Glutamatergic neuron (in vitro differentiated cells): Measurements from ENCODE around the gene DLX6. TPM values are rescaled to one million over a fixed set of nuclear protein-coding genes. Genes with fewer than 3 reads are reported as not detected.

Experiments used
- DNase-seq: peaks from one replicate; pipeline ENCODE4 v3.0.0; 2022
- H3K27ac Mint-ChIP-seq: one replicate; pipeline ENCODE4 v1.8.0; 2020; ENCODE audit warnings: mild to moderate bottlenecking, mixed read lengths, inconsistent platforms; ENCODE audit not compliant: unreplicated experiment
- H3K27me3 Mint-ChIP-seq: one replicate; pipeline ENCODE4 v1.8.0; 2020; ENCODE audit warnings: mild to moderate bottlenecking, moderate library complexity, mixed read lengths, inconsistent platforms; ENCODE audit not compliant: unreplicated experiment
- H3K36me3 Mint-ChIP-seq: one replicate; pipeline ENCODE4 v1.8.0; 2020; ENCODE audit warnings: mild to moderate bottlenecking, mixed read lengths, inconsistent platforms; ENCODE audit not compliant: unreplicated experiment
- H3K4me1 Mint-ChIP-seq: one replicate; pipeline ENCODE4 v1.8.0; 2020; ENCODE audit warnings: mild to moderate bottlenecking, low read depth, mixed read lengths, inconsistent platforms; ENCODE audit not compliant: unreplicated experiment
- H3K4me3 Mint-ChIP-seq: one replicate; pipeline ENCODE4 v1.8.0; 2020; ENCODE audit warnings: mild to moderate bottlenecking, mixed read lengths, inconsistent platforms; ENCODE audit not compliant: unreplicated experiment
- H3K9me3 Mint-ChIP-seq: one replicate; pipeline ENCODE4 v1.8.0; 2020; ENCODE audit warnings: mild to moderate bottlenecking, moderate library complexity, mixed read lengths, inconsistent platforms; ENCODE audit not compliant: unreplicated experiment
- CTCF ChIP-seq: fragments of 200-600 bp; sonication (generic); IDR thresholded peaks from one replicate; pipeline ENCODE4 v1.5.0; 2021; ENCODE audit not compliant: partially characterized antibody, unreplicated experiment
- total RNA-seq: library from RNA; stranded (reverse); fragmentation: NEBNext Ultra II Directional; extraction: Animal tissue kit (Norgen Biotek cat#: 25700); gene quantifications from one replicate; pipeline ENCODE4 v1.2.1, GENCODE V29; 2021; ENCODE audit not compliant: unreplicated experiment

Gene DLX6
- total RNA-seq, 1 donor from 2014 or later: not detected

- Mint-ChIP-seq H3K36me3 (no peaks in the 10 kb centered on the region), H3K27ac (no peak overlapping the region), H3K9me3 (peaks cover 34% of the 10 kb centered on the region), H3K4me3 (peak overlapping the region; percentile 83), H3K27me3 (peaks cover 71% of the 10 kb centered on the region), H3K4me1 (peaks cover 8% of the 10 kb centered on the region)
- no peak for DNase-seq
- no peak for TF ChIP-seq CTCF
Observed at GRCh38 chr7:97017192-97018125, 12.1 kb downstream of the DLX6 start.

- Mint-ChIP-seq H3K27ac (no peak overlapping the region), H3K9me3 (peaks cover 34% of the 10 kb centered on the region), H3K4me1 (peaks cover 13% of the 10 kb centered on the region), H3K4me3 (no peak overlapping the region), H3K27me3 (peaks cover 72% of the 10 kb centered on the region), H3K36me3 (no peaks in the 10 kb centered on the region)
- no peak for DNase-seq
- TF ChIP-seq CTCF: no peak
Observed at GRCh38 chr7:97018126-97018601, 12.8 kb downstream of the DLX6 start.

- H3K36me3 Mint-ChIP-seq: no peaks in the 10 kb centered on the region
- no peak for TF ChIP-seq CTCF
- no peak for DNase-seq
- peaks cover 13% of the 10 kb centered on the region for H3K4me1 Mint-ChIP-seq
- H3K27me3 Mint-ChIP-seq: peaks cover 71% of the 10 kb centered on the region
- no peak overlapping the region for H3K27ac Mint-ChIP-seq
- peaks cover 36% of the 10 kb centered on the region for H3K9me3 Mint-ChIP-seq
- no peak overlapping the region for H3K4me3 Mint-ChIP-seq
Observed at GRCh38 chr7:97018791-97019531, 13.6 kb downstream of the DLX6 start.

GRCh38 chr7:97019710-97020225, 14.4 kb downstream of the DLX6 start:
- Mint-ChIP-seq H3K27me3 (peaks cover 72% of the 10 kb centered on the region), H3K4me3 (no peak overlapping the region), H3K27ac (no peak overlapping the region), H3K9me3 (peaks cover 29% of the 10 kb centered on the region), H3K36me3 (no peaks in the 10 kb centered on the region), H3K4me1 (peaks cover 17% of the 10 kb centered on the region)
- no peak for DNase-seq
- no peak for TF ChIP-seq CTCF
